SK-N-SH treated with all-trans-retinoic acid at 6 μM for 48 hours (cell line): ENCODE results near the gene SLC26A8.

Experiments
- ATAC-seq: fragments of 200-7000 bp; cut with Tn5 transposase; 3 replicates; pipeline ENCODE4 v1.9.1; 2020; ENCODE audit warnings: mild to moderate bottlenecking, moderate library complexity
- ARNTL ChIP-seq: fragments of 450-650 bp; formaldehyde crosslinking; IDR thresholded peaks from 2 replicates; pipeline ENCODE4 v1.5.0; 2020; ENCODE audit warnings: low read depth, mild to moderate bottlenecking, moderate library complexity, borderline replicate concordance
- CREB5 ChIP-seq: fragments of 250-450 bp; sonication (Bioruptor Pico); IDR thresholded peaks from 2 replicates; pipeline ENCODE4 v1.5.1; 2020; ENCODE audit warnings: low read depth, mild to moderate bottlenecking, moderate library complexity
- CSDC2 ChIP-seq: fragments of 250-450 bp; sonication (Bioruptor Pico); IDR thresholded peaks from 2 replicates; pipeline ENCODE4 v1.5.0; 2020; ENCODE audit warnings: mild to moderate bottlenecking, moderate library complexity
- CSRNP3 ChIP-seq: fragments of 250-450 bp; sonication (Bioruptor Pico); IDR thresholded peaks from 2 replicates; pipeline ENCODE4 v1.5.1; 2021; ENCODE audit warnings: mild to moderate bottlenecking, moderate library complexity
- ESRRG ChIP-seq: fragments of 250-450 bp; sonication (Bioruptor Pico); IDR thresholded peaks from 2 replicates; pipeline ENCODE4 v1.6.1; 2021; ENCODE audit warnings: mild to moderate bottlenecking
- GLIS3 ChIP-seq: fragments of 250-450 bp; sonication (Bioruptor Pico); IDR thresholded peaks from 2 replicates; pipeline ENCODE4 v1.5.0; 2020; ENCODE audit warnings: mild to moderate bottlenecking, moderate library complexity
- ISL1 ChIP-seq: fragments of 250-450 bp; sonication (Bioruptor Pico); IDR thresholded peaks from 2 replicates; pipeline ENCODE4 v2.1.2; 2022; ENCODE audit warnings: mild to moderate bottlenecking, moderate library complexity
- RARB ChIP-seq: fragments of 250-450 bp; sonication (Bioruptor Pico); IDR thresholded peaks from 2 replicates; pipeline ENCODE4 v1.8.0; 2021; ENCODE audit warnings: mild to moderate bottlenecking, moderate library complexity
- SNAI2 ChIP-seq: fragments of 250-450 bp; sonication (Bioruptor Pico); IDR thresholded peaks from 2 replicates; pipeline ENCODE4 v1.5.0; 2020; ENCODE audit warnings: mild to moderate bottlenecking, moderate library complexity
- TCF4 ChIP-seq: fragments of 250-450 bp; sonication (Bioruptor Pico); IDR thresholded peaks from 2 replicates; pipeline ENCODE4 v1.8.0; 2021; ENCODE audit warnings: mild to moderate bottlenecking, moderate library complexity, borderline replicate concordance
- TOX ChIP-seq: fragments of 250-450 bp; sonication (Bioruptor Pico); IDR thresholded peaks from 2 replicates; pipeline ENCODE4 v1.8.0; 2021; ENCODE audit warnings: mild to moderate bottlenecking, moderate library complexity, borderline replicate concordance
- TSHZ2 ChIP-seq: fragments of 250-450 bp; sonication (Bioruptor Pico); IDR thresholded peaks from 2 replicates; pipeline ENCODE4 v1.5.0; 2020; ENCODE audit warnings: mild to moderate bottlenecking, moderate library complexity
- ZC3H10 ChIP-seq: fragments of 250-450 bp; sonication (Bioruptor Pico); IDR thresholded peaks from 2 replicates; pipeline ENCODE4 v1.5.1; 2021; ENCODE audit warnings: mild to moderate bottlenecking, moderate library complexity
- ZFP3 ChIP-seq: fragments of 250-450 bp; sonication (Bioruptor Pico); IDR thresholded peaks from 2 replicates; pipeline ENCODE4 v1.5.0; 2020; ENCODE audit warnings: mild to moderate bottlenecking, moderate library complexity
- ZFP30 ChIP-seq: fragments of 450-650 bp; formaldehyde crosslinking; IDR thresholded peaks from 2 replicates; pipeline ENCODE4 v1.5.0; 2022; ENCODE audit warnings: mild to moderate bottlenecking, moderate library complexity
- ZNF565 ChIP-seq: fragments of 450-650 bp; formaldehyde crosslinking; conservative IDR thresholded peaks from 2 replicates; pipeline ENCODE4 v1.5.0; 2020; ENCODE audit warnings: low read depth, mild to moderate bottlenecking, moderate library complexity
- ZNF70 ChIP-seq: fragments of 450-650 bp; formaldehyde crosslinking; IDR thresholded peaks from 2 replicates; pipeline ENCODE4 v1.5.0; 2020; ENCODE audit warnings: mild to moderate bottlenecking, moderate library complexity
- ZNF8 ChIP-seq: fragments of 450-650 bp; formaldehyde crosslinking; IDR thresholded peaks from 2 replicates; pipeline ENCODE4 v1.5.0; 2020; ENCODE audit warnings: mild to moderate bottlenecking, moderate library complexity
- TF ChIP-seq, protein P1 (sequence below): fragments of 250-450 bp; sonication (Bioruptor Pico); IDR thresholded peaks from 2 replicates; pipeline ENCODE4 v1.8.0; 2021; ENCODE audit warnings: low read depth, mild to moderate bottlenecking, moderate library complexity, borderline replicate concordance
- TF ChIP-seq, protein P2 (sequence below): fragments of 250-450 bp; sonication (Bioruptor Pico); IDR thresholded peaks from 2 replicates; pipeline ENCODE4 v1.8.0; 2020; ENCODE audit warnings: mild to moderate bottlenecking, moderate library complexity, borderline replicate concordance

The SLC26A8 gene

GRCh38 chr6:35903679-35904078, 120.8 kb downstream of the SLC26A8 start (continued):
- TF ChIP-seq, protein P1, sequence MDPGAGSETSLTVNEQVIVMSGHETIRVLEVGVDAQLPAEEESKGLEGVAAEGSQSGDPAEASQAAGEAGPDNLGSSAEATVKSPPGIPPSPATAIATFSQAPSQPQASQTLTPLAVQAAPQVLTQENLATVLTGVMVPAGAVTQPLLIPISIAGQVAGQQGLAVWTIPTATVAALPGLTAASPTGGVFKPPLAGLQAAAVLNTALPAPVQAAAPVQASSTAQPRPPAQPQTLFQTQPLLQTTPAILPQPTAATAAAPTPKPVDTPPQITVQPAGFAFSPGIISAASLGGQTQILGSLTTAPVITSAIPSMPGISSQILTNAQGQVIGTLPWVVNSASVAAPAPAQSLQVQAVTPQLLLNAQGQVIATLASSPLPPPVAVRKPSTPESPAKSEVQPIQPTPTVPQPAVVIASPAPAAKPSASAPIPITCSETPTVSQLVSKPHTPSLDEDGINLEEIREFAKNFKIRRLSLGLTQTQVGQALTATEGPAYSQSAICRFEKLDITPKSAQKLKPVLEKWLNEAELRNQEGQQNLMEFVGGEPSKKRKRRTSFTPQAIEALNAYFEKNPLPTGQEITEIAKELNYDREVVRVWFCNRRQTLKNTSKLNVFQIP (CRISPR knock-in tag): no peak
- TF ChIP-seq ZNF8: no peak

DNA sequence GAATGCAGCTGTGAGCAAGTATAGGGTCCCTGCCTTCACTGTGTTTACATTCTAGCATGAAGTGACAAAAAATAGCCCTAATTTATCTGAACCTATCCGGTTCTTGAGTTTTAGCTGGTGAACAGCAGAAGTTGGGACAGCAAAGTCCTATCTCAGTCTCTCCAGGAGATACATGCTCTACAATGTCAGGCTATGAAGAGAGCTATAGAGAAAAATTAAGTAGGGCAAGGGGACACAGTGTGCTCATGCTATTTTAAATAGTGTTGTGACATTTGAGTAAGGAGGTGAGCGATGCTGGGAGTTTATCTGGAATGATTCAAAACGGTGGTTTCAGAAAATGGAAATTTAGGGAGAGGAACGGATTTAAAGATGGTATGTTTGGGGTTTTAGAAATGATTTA, 124.0 kb downstream of the SLC26A8 start:
- ATAC-seq: no peak
- TF ChIP-seq TOX (CRISPR knock-in tag) (no peak), CSDC2 (CRISPR knock-in tag) (no peak), ESRRG (no peak), RARB (CRISPR knock-in tag) (no peak), SNAI2 (CRISPR knock-in tag) (no peak), ARNTL (CRISPR knock-in tag) (no peak), ZFP30 (CRISPR knock-in tag) (no peak), ZNF565 (CRISPR knock-in tag) (no peak)
- TF ChIP-seq, protein P1 (CRISPR knock-in tag): no peak
- TF ChIP-seq, protein P2, sequence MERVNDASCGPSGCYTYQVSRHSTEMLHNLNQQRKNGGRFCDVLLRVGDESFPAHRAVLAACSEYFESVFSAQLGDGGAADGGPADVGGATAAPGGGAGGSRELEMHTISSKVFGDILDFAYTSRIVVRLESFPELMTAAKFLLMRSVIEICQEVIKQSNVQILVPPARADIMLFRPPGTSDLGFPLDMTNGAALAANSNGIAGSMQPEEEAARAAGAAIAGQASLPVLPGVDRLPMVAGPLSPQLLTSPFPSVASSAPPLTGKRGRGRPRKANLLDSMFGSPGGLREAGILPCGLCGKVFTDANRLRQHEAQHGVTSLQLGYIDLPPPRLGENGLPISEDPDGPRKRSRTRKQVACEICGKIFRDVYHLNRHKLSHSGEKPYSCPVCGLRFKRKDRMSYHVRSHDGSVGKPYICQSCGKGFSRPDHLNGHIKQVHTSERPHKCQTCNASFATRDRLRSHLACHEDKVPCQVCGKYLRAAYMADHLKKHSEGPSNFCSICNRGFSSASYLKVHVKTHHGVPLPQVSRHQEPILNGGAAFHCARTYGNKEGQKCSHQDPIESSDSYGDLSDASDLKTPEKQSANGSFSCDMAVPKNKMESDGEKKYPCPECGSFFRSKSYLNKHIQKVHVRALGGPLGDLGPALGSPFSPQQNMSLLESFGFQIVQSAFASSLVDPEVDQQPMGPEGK (CRISPR knock-in tag): no peak

DNA sequence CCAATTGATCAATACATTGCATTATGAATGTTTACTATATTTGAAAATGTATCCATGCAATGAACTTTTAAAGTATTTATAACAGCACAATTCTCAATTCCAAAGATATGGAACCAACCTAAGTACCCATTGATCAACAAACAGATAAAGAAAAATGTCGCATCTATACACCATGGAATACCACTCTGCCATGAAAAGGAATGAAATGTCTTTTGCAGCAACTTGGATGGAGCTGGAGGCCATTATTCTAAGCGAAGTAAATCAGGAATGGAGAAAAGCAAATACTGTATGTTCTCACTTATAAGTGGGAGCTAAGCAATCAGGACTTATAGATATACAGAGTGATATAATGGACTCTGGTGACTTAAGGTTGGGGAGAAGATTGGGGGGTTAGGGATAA, 126.4 kb downstream of the SLC26A8 start:
- TF ChIP-seq CREB5 (CRISPR knock-in tag) (no peak), ZC3H10 (CRISPR knock-in tag) (no peak), ESRRG (no peak)
- no peak for ATAC-seq

DNA sequence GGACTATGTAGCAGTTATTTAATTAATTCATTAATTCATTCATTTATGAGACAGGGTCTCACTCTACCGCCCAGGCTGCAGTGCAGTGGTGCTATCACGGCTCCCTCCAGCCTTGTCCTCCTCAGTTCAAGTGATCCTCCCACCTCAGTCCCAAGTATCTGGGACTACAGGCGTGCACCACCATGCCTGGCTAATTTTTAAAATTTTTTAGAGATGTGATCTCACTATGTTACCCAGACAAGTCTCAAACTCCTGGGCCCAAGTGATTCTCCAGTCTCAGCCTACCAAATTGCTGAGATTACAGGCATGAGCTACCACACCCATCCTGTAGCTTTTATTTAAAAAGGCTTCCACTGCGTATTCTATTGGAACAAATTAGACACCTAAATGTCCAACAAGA, 127.0 kb downstream of the SLC26A8 start:
- ATAC-seq: no peak
- TF ChIP-seq TCF4 (CRISPR knock-in tag) (no peak), ZC3H10 (CRISPR knock-in tag) (no peak)
- TF ChIP-seq, all 23 proteins: peak for 0

- ATAC-seq: no peak
- no peak for TF ChIP-seq GLIS3 (CRISPR knock-in tag)
- no peak for TF ChIP-seq SNAI2 (CRISPR knock-in tag)
- TF ChIP-seq ARNTL (CRISPR knock-in tag): no peak
- no peak for TF ChIP-seq ZFP30 (CRISPR knock-in tag)
- no peak for TF ChIP-seq TSHZ2 (CRISPR knock-in tag)
- TF ChIP-seq ZNF8: no peak
- TF ChIP-seq ZNF565 (CRISPR knock-in tag): no peak
- no peak for TF ChIP-seq TOX (CRISPR knock-in tag)
- TF ChIP-seq ESRRG: no peak
- TF ChIP-seq, protein P2 (CRISPR knock-in tag): no peak
- TF ChIP-seq ZNF70 (CRISPR knock-in tag): no peak
- no peak for TF ChIP-seq TCF4 (CRISPR knock-in tag)
- no peak for TF ChIP-seq ISL1
- TF ChIP-seq ZC3H10 (CRISPR knock-in tag): no peak
- no peak for TF ChIP-seq ZFP3 (CRISPR knock-in tag)
- no peak for TF ChIP-seq CSRNP3 (CRISPR knock-in tag)
Measured at GRCh38 chr6:35897036-35897435, 127.4 kb downstream of the SLC26A8 start.
